GM12891 (cell line): ENCODE measurements around the gene TEK.

Experiments
- DNase-seq: peaks from one replicate; pipeline ENCODE4 v3.0.0; 2011; ENCODE audit warnings: low spot score; ENCODE audit not compliant: insufficient read length
- FAIRE-seq: peaks from 2 replicates; lab custom pipeline; 2011; peaks lifted over from hg19 to GRCh38; lab: Jason Lieb, UNC
- PAX5 ChIP-seq: IDR thresholded peaks from 2 replicates; pipeline ENCODE4 v1.6.1; 2011; ENCODE audit warnings: low read length, moderate library complexity, mild to moderate bottlenecking; ENCODE audit not compliant: insufficient read depth, severe bottlenecking
- POLR2A ChIP-seq: IDR thresholded peaks from 2 replicates; pipeline ENCODE4 v1.6.1; 2011; ENCODE audit warnings: low read depth, low read length, control low read depth
- POLR2AphosphoS5 ChIP-seq: IDR thresholded peaks from 2 replicates; pipeline ENCODE4 v1.6.1; 2011; ENCODE audit warnings: low read depth, low read length, control low read depth
- POU2F2 ChIP-seq: IDR thresholded peaks from 2 replicates; pipeline ENCODE4 v1.6.1; 2011; ENCODE audit warnings: low read depth, mild to moderate bottlenecking, control low read depth, low read length, moderate library complexity
- SPI1 ChIP-seq: IDR thresholded peaks from 2 replicates; pipeline ENCODE4 v1.6.1; 2011; ENCODE audit warnings: low read depth, low read length, control low read depth
- TAF1 ChIP-seq: IDR thresholded peaks from 2 replicates; pipeline ENCODE4 v1.6.1; 2011; ENCODE audit warnings: low read depth, low read length, control low read depth

The TEK gene

DNA sequence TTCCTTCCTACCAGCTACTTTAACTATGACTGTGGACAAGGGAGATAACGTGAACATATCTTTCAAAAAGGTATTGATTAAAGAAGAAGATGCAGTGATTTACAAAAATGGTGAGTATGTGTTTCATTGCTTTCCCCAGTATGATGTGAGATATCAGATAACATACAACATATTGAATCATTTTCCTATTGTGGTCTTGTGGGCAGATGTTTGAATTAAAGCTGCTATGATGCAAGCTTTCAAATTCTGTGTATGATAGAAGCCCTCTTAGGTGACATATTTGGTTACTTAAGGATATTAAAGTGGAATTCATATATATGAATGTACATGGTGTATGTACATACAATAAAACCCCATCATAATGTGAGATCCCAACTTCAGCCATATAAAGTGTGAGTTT, 59.5 kb downstream of the TEK start:
- FAIRE-seq (no peak), DNase-seq (no peak)
- TF ChIP-seq POU2F2 = no peak
- TF ChIP-seq POLR2A = no peak
- TF ChIP-seq SPI1 = no peak
- no peak for TF ChIP-seq PAX5
- TF ChIP-seq TAF1 = no peak
- TF ChIP-seq POLR2AphosphoS5 = no peak

DNA sequence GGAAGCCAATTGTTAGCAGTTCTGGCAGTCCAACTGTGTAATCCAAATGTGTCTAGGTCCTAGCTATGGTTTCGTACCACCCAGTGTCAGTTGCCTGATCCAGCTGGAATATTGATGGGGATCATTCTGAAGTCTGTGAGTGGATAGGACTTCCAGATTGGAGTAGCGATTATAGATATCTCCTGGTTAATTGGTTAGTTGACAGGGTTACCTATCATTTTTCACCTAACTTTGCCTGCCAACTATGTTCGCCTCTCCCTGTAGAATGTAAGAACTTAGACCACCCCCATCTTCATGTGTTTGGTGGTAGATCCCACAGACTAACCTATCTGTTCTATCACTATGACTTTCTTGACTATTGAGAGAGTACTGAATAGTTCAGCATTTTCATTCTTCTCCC, 59.9 kb downstream of the TEK start:
- FAIRE-seq = no peak
- DNase-seq = no peak
- no peak for TF ChIP-seq TAF1
- no peak for TF ChIP-seq POU2F2
- TF ChIP-seq POLR2AphosphoS5 = no peak
- no peak for TF ChIP-seq POLR2A
- TF ChIP-seq SPI1 = no peak
- no peak for TF ChIP-seq PAX5

DNA sequence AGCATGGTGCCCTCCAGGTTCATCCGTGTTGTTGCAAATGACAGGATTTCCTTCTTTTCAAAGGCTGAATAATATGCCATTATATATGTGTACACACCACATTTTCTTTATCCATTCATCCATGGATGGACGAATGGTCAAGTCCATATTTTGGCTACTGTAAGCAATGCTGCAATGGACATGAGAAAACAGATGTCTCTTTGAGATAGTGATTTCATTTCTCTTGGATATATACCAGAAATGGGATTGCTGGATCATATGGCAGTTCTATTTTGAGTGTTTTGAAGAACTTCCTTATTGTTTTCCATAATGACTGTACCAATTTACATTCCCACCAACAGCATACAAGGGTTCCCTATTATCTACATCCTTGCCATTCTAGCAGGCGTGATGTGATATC, 67.9 kb downstream of the TEK start:
- no peak for TF ChIP-seq POLR2A
- no peak for TF ChIP-seq POLR2AphosphoS5
- no peak for TF ChIP-seq TAF1
- TF ChIP-seq SPI1 = no peak
- no peak for TF ChIP-seq POU2F2
- TF ChIP-seq PAX5 = no peak
- FAIRE-seq (no peak), DNase-seq (no peak)

DNA sequence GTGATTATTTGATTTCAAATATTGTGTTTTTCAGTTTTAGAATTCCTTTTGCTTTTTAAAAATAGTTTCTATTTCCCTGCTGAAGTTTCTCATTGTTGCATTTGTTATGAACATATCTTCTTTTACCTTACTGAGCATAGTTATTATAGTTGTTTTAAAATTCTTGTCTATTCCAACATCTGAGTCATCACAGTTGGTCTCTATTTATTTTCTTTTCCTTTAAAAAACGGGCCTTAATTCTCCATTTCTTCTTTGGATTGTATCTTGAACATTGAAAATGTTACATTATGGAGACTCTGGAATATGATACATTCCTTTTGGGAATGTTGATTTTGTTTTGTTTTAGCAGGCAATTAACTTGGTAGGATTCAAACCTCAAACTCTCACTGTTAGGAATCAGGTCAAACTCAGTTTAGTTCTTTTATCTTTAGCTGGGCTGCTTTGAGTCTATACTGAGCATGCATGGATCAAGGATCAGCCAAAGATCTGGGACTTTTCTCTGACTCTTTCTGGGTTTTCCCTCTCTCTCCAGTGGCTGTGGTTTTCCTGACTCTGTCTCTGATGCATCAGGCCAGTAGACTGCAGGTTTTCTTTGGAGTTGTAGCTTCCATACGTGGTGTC, 70.3 kb downstream of the TEK start:
- TF ChIP-seq POU2F2 (no peak), PAX5 (no peak), SPI1 (no peak), TAF1 (no peak), POLR2AphosphoS5 (no peak), POLR2A (no peak)
- DNase-seq (no peak), FAIRE-seq (no peak)

DNA sequence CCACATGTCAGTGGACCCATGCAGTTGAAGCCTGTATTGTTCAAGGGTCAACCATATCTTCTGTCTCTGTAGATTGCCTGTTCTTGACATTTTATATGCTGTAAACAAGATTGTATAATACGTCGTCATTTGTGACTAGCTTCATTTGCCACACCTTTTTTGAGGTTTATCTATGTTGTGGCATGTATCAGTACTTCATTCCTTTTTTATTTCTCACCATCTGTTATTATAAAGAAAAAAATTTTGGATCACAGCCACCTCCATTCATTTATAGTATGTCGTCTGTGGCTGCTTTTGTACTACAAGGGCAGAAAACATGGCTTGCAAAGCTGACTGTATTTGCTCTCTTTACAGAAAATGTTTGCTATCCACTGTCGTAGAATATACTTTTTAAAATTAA, 72.4 kb downstream of the TEK start:
- DNase-seq = no peak
- FAIRE-seq = no peak
- TF ChIP-seq SPI1 (no peak), POLR2A (no peak), POU2F2 (no peak), PAX5 (no peak), TAF1 (no peak), POLR2AphosphoS5 (no peak)

DNA sequence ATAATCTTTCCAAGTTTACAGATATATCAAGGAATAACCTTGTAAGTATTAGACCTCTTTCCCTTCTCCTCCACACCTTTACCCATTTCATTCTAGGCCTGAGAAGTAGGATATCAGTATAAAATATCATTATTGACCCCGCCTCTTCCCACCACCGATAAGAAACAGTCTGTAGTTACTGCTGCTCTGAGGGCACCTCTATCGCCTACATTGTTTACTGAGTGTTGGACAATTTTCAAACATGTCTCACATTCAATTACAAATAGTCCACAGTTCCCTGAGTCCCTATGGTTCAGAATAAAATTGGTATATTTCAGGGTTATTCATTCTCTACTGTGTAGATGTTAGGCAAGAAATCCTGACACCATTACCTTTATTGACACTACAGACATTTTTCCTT, 73.4 kb downstream of the TEK start:
- FAIRE-seq (no peak), DNase-seq (no peak)
- no peak for TF ChIP-seq TAF1
- no peak for TF ChIP-seq PAX5
- no peak for TF ChIP-seq POLR2A
- no peak for TF ChIP-seq POLR2AphosphoS5
- TF ChIP-seq POU2F2 = no peak
- TF ChIP-seq SPI1 = no peak

DNA sequence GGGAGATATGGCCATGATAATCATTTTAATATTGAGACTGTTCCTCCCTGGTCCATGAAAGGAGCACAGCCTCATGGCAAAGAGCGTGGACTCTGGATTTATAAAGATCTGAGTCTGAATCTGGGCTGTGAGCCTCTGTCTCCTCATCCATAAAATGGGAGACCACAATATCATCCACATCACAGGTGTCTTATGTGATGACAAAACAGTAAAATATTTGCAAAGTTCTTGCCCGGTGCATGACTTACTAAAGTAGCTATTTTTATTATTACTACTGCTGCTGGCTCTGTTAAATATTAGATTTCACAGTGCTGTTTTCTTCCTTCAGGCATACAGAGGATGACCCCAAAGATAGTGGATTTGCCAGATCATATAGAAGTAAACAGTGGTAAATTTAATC, 74.1 kb downstream of the TEK start:
- FAIRE-seq (no peak), DNase-seq (no peak)
- TF ChIP-seq POU2F2 (no peak), POLR2AphosphoS5 (no peak), PAX5 (no peak), POLR2A (no peak), SPI1 (no peak), TAF1 (no peak)

DNA sequence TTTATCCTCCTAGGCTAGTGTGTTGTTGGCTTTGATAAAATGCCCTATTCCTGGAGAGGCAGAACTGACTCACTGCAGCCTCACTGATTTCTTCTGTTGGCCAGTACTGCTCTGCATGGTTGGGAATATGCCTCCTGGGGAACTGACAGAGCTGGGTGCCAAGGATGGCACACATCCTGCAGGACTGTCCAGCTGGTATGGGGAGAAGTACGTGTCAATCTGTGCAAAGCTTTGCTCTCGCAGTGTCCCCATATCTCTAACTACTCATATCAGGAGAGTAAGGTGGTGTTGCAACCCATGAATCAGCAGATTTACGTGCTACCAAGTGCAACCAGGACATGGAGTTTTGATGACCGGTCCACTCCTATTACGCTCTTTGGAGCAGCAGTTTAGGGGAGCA, 74.7 kb downstream of the TEK start:
- FAIRE-seq (no peak), DNase-seq (no peak)

DNA sequence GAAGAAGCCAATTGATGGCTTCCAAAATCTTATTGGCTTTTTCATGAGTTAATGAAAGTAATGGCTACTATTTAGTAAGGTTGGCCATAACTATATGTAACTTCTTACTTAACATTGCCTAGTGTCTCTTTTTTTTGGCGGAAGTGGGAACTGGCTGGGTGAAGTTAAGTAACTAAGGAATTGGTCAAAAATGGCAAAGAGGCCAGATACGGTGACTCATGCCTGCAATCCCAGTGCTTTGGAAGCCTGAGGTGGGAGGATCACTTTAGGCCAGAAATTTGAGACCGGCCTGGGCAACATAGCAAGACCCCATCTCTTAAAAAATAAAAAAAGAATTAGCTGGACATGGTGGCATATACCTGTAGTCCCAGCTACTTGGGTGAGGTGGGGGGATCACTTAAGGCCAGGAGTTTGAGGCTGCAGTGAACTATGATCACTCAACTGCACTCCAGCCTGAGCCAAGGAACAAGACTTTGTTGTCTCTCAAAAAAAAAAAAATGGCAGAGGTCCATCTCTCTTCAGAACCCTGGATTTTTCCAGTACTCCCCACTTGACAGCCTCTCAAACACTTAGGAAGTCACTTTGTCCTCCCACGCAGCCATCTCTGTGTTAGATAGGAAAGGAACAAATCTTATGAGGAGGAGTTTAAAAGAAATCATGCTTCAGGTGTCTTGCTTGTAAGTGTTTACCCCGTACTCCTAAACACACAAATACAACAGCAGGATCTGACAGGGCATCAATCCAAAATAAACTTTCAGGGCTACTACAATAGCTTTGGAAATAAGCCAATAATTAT, 75.7 kb downstream of the TEK start:
- FAIRE-seq (no peak), DNase-seq (no peak)
- TF ChIP-seq PAX5 (no peak), SPI1 (no peak), POLR2AphosphoS5 (no peak)

More for the DNA sequence above, 74.7 kb downstream of the TEK start:
- no peak for TF ChIP-seq POLR2AphosphoS5
- no peak for TF ChIP-seq TAF1
- TF ChIP-seq SPI1 = no peak
- TF ChIP-seq POLR2A = no peak
- no peak for TF ChIP-seq PAX5
- no peak for TF ChIP-seq POU2F2

DNA sequence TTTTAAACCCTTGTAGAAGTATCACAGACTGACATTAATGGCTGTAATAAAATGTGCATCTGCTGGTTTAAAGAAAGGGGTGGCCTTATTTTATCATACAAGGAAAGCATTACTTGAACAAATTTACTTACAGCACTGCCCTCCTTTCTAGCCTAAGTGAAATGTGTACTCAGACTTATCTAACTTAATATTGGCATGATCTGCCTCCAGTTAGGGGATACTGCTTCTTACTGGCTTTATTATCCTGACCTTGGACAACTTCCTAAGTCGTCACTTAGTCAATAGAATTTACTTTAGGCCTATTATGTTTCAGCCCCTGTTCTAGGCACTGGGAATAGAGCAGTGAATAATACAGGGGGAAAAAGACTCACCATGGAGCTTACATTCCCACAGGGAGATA, 79.4 kb downstream of the TEK start:
- no peak for TF ChIP-seq PAX5
- no peak for TF ChIP-seq SPI1
- no peak for TF ChIP-seq TAF1
- TF ChIP-seq POLR2AphosphoS5 = no peak
- no peak for TF ChIP-seq POLR2A
- TF ChIP-seq POU2F2 = no peak
- DNase-seq (no peak), FAIRE-seq (no peak)
